HG02981 (cell line): ENCODE data around the gene RNF152.

Source experiments
- ATAC-seq: cut with Tn5 transposase; IDR thresholded peaks from one replicate; pipeline ENCODE4 v1.9.1; 2021; ENCODE audit warnings: mild to moderate bottlenecking, moderate library complexity; ENCODE audit not compliant: unreplicated experiment

The RNF152 gene, protein sequence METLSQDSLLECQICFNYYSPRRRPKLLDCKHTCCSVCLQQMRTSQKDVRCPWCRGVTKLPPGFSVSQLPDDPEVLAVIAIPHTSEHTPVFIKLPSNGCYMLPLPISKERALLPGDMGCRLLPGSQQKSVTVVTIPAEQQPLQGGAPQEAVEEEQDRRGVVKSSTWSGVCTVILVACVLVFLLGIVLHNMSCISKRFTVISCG

DNA sequence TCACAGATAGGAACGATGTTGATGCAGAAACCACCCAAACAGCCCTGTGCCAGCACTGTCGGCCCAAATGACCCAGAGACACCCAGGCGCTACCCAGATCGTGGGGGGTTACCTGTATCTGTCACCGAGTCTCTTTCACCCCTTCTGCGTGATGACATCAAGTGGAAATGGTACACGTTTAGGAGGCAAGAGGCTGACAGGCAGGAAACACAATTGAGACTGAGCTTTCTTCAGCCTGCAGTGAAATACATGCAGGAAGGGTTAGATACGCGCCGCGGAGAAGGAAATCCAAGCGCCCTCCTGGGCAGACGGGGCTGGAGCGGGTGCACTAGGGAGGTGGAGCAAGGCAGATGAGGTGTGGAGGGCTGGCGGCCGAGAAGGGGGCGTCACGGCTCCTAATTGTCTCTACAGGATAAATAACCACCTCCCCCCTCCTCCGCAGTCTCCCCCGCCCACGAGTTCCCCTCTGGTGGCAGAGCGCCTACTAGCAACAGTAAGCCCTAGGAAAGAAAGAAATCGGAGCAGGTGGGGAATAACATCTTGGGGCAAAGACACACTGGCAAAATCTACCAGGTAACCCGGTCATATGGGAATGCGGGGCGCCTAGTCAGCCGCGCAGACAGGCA lies at the start of gene RNF152:
Gene RNF152 (minus strand): TSS at position 325 of the 626 bp plus-strand sequence. CDS start 76,544 bp downstream, outside the sequence.
- no peak for ATAC-seq

DNA sequence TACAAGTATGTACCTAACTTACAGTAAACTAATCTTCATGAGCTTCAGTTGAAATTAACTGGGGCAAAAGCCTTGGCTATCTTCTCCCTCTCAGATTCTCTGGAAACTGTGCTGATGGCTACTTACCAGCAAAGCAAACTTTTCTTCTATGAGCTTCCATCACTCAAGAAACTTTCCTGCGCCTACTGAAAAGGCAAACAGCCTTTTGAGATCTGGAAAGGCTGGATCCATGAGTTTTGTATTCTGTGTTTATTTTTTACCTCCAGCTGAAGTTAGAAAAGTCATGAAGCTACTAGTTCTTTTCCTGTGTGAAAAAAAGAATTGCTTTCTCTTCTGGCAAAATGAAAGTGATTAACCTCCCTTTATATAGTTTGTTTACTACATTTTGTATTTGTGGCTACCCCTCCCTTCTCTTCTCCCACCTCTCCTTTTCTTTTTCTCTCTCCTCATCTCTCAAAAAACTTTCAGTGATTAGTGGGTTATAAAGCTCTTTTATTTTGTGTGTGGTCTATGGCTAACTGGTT lies 49.2 kb upstream of the RNF152 start:
- no peak for ATAC-seq

- ATAC-seq, result peak; percentile 69
Measured at GRCh38 chr18:61939046-61939674, 46.4 kb upstream of the RNF152 start.

DNA sequence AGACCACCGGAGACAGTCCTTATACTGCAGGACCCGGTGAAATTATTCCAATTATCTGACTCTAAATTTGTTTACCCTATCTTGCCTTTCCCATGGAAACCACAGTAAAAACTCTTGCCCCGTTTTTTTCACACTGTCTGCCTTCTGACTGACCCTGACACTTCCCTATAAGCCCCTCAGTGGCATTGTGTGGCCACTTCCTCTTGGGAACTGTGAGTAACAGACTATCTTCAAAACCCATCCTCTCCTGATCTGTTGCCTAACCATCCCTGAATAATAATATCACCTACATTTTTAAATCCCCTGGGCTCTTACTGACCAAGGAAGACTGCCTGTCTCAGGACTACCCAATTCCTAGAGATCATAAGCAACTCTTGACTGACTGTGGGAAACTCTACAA lies 42.6 kb upstream of the RNF152 start:
- no peak for ATAC-seq

DNA sequence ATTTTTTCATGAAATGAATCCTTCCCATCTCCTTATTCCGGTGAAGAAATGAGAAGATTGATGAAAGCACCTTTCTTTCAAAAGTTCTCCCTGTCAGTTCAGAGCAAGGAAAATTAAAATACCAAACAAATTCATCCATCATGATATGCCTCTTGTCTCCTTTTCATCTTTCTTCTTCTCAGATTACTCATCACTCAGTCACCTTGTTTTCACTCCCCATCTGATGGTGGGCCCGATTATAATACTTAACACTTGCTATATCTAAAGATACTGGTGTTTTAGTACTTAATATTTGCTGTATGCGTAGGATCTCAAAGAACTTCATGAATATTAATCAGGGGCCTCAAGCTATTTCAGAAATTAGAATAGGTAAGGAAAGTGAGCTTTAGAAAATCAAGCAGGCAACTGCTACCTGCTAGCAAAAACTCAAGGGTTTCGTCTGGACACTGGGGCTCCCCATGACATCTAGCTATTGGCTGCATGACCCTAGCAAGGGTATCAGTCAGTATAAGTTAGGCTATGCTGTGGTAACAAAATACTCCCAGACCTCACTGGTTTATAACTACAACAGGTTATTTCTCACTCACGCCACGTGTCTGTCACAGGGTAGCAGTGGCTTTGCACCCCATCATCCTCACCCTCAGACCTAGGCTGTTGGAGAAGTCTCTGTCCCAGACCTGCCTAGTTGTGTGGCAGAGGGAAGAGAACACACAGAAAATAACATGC lies 39.0 kb upstream of the RNF152 start:
- ATAC-seq, result no peak

- ATAC-seq, result no peak
Measured at GRCh38 chr18:61929881-61930640, 37.3 kb upstream of the RNF152 start.

DNA sequence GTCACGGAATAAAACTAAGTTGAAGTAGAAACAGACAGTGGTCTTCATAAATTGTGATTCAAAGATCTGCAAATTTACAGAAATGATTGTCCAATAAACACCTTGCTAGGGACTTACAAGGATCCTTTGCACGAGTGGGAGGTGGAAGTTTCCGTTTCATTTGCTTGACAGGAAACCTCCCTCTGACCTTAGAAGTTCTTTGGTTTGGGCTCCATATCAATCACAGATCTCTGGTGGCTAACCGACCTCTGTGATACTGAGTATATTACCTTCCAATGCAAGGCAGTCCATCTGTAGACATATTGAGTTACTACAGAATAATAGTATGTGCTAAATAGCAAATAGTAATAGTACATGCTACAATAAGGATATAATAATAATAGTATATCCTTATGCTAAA lies 33.7 kb upstream of the RNF152 start:
- ATAC-seq, result no peak

GRCh38 chr18:61924550-61924949 lies 31.7 kb upstream of the RNF152 start:
- ATAC-seq, result no peak

DNA sequence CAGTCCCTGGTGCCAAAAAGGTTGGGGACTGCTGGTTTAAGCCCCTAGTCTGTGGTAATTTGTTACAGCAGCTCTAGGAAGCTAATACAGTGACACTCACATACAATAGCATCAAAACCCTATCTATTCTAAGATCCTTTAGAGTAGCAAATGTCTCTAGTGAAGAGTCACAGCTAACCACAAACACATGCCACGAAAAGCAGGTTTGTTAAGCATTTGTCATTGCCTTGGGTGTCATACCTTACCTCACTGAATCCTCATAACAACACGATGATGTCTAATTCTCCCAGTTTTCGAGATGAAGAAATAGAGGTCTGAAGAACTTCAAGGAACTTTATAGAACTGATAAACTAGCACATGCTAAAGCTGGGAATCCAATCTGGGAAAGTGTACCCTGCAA lies 29.6 kb upstream of the RNF152 start:
- ATAC-seq, result no peak

DNA sequence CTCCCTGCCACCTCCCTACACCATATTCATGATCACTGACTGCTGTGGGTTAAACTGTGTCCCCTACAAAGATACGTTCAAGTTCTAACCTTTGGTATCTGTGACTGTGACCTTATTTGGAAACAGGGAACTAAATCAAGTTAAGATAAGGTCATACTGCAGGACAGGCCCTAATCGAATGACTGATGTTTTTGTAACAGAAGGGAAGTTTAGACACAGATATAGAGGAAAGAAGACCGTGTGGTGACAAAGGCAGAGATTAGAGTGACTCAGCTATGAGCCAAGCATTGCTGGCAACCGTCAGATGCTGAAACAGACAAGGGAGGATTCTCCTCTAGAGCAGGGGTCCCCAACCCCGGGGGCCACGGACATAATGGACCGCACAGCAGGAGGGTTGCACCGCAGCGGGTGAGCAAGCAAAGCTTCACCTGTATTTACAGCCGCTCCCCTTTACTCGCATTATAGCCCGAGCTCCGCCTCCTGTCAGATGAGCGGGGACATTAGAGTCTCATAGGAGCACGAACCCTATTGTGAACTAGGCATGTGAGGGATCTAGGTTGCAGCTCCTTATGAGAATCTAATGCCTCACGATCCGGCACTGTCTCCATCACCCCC lies 28.9 kb upstream of the RNF152 start:
- ATAC-seq, result no peak

- ATAC-seq, result no peak
Measured at GRCh38 chr18:61917818-61918217, 25.0 kb upstream of the RNF152 start.

DNA sequence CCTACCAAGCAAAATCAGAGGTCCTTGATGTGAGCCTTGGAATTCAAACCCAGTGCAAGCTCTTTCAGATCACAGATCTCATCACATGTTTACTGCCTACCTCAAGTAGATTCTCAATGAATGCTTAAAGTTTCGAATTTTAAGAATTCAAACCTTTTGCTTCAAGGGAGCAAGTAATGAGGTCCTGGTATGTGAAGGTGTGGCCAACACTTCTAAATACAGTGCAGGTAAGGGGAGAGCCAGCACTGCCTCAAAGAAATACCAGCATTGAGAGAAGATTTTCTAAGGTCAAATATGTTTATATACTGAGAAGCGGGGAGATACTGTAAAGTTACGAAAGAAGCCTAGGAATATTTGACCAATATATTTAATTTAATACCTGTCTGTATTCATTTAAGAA lies 19.7 kb upstream of the RNF152 start:
- no peak for ATAC-seq

DNA sequence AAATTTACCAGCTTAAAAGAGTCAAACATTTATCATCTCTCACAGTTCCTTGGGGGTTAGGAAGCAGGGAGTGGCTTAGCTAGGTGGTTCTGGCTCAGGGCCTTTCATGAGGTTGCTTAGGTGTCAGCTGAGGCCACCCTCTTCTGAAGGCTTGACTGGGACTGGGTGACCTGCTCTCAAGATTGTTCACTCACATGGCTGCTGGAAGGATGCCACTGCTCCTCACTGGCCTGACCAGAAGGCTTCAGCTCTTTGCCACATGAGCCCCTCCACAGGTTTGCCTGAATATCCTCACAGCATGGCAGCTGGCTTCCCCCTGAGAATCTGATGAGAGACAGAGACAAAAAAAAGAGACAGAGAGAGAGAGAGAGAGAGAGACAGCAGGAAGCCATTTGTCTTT lies 17.3 kb upstream of the RNF152 start:
- ATAC-seq, result no peak

DNA sequence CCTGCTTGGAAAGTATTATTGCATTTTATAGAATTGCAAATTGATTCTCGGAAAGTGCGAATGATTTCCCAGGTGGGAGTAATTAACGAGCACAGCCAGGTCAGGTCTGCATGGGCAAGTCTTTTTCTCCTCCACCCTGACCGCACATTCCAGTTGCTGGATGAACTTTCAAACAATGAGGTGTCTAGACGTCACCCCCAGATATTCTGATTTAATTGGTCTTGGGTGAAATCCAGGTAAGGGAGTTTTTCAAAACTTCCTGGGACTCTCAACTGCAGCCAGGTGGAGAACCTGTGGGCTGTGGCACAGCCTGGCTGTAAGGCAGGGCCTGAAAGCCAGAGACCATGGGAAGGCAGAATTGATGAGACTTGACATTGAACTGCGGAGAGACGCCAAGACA lies 15.9 kb upstream of the RNF152 start:
- no peak for ATAC-seq

DNA sequence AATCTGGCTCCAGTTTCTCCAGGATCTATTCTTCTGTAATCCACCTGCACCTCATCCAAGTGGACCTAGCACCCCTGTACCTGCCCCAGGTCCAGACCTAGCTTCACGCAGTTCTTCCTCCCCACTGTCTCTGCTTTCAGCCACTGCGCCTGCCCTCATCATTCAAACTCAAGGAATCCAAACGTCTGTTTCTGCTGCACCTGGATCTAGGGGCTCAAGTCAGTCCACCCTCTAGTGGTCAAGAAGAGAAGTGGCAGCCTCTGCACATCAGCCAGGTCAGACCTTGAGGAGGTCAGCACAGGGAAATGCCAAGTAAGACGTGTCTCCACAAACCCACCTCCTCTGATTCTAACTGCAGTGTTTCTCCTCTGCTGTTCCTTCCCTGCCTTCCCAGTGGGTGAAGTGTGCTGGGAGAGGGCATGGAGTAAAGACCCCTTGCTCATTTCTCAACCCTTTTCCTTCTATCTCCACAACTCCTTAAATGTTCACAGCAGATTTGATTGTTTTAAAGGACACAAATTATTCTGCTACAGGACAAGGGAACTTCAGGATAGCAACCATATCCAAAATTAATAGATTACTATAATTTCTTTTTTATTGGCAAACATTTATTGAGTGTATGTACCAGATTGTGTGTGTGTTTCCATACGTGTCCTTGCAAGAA lies 8.6 kb upstream of the RNF152 start:
- ATAC-seq, result peak; percentile 98

DNA sequence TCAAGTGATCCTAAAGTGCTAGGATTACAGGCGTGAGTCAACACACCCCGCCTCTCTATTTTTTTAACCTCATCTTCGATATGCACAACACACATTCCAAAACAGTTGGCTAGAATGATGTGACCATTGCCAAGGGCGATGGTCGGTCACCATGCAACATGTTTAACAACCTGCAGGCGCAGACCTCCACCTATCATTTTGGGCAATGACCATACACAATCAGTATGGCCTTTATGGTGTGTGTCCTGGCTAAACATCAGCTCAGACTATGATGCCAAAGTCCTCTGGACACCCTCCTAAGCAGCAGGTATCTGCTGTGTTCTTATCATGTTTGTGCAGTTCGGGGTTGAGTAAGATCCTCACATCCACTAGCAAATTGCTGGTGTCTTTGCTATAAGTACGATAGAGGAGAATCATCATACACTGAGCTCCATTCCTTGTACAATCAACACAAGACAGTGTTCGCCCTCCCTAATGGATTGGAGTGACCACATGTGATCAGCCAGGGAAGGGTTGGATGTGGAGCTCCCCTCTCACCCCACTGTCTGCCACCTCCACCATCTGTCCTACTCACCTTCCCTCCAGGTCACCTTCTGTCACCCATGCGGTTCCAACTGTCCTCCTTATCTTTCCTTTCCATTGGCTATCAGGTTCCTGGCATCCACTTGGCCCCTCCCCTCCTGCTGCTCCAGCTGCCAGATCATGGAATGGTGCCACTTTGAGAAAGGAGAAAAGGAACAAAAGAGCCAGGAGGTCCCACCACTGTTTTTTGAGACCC lies 7.9 kb upstream of the RNF152 start:
- no peak for ATAC-seq

GRCh38 chr18:61898640-61899101 lies 5.9 kb upstream of the RNF152 start:
- ATAC-seq, result no peak

DNA sequence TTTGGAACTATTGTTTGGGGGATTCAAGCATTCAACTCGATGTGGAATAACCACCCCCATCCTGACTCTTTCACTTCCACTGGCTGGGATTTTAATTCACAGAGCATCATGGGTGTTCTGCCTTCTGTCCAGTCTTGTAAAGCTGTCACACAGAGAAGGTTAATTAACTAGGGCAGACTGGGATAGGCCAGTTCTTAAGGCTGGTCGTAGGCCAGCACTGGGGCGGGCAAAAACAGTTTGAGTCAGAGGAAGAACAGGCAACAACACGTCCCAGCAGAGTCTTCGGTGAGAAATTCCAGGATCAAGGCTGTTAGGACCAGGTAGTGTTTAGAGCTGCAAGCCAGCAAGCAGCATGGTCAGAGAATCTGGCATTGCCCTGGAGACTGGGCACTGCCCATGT lies 4.0 kb upstream of the RNF152 start:
- ATAC-seq, result no peak

DNA sequence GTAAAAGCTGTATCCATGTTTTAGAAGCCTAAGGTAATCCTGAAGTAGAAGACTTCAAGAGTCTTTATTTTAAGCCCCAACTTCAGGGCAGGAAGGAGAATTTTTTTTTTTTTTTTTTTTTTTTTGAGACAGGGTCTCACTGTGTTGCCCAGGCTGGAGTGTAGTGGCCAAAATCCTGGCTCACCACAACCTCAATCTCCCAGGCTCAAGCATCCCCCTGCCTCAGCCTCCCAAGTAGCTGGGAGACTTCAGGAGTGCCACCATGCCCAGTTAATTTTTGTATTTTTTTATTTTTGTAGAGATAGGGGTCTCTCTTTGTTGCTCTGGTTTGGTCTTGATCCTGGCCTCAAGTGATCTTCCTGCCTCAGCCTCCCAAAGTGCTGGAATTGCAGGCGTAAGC lies 3.3 kb upstream of the RNF152 start:
- ATAC-seq, result no peak
